Endothelial cell of umbilical vein (primary cell): ENCODE measurements around the gene FLACC1. TPM values are rescaled to one million over a fixed set of nuclear protein-coding genes. Genes with fewer than 3 reads are reported as not detected.

ENCODE experiments used
- BruUV-seq: library from RNA; stranded (reverse); fragments of 400-500 nt; replicated peaks from 2 replicates; lab custom pipeline; 2021; lab: Mats Ljungman, UMichigan
- CTCF ChIA-PET: fragments of 300-600, 350-600 bp; sonication (Branson Sonifier 250); formaldehyde crosslinking; loops from one replicate; lab custom pipeline; 2021; ENCODE audit warnings: antibody characterized with exemption, inconsistent platforms; lab: Charles Lee
- POLR2A ChIA-PET: fragments of 300-600, 350-600 bp; sonication (Branson Sonifier 250); formaldehyde crosslinking; loops from one replicate; lab custom pipeline; 2021; ENCODE audit warnings: antibody characterized with exemption, inconsistent platforms; lab: Charles Lee
- DNase-seq: peaks from one replicate; pipeline ENCODE4 v3.0.0-alpha.2; 2011; ENCODE audit warnings: low read depth, low spot score
- FAIRE-seq: peaks from 2 replicates; lab custom pipeline; 2011; peaks lifted over from hg19 to GRCh38; lab: Jason Lieb, UNC
- H2AFZ ChIP-seq: 2 replicates; pipeline ENCODE4 v1.6.0; 2012; ENCODE audit warnings: low read depth, low read length, control low read depth, inconsistent platforms
- H3K27ac ChIP-seq: 2 replicates; pipeline ENCODE4 v1.5.1; 2011; ENCODE audit warnings: low read depth, mild to moderate bottlenecking, control low read depth, low read length, moderate library complexity; ENCODE audit not compliant: insufficient read depth
- H3K27me3 ChIP-seq, 2 experiments: 2 replicates each; pipeline versions ENCODE4 v1.6.0 to v1.6.1; 2011; ENCODE audit warnings: low read length in 2 of 2, mixed read lengths in 1 of 2; ENCODE audit not compliant: control insufficient read depth in 2 of 2, insufficient read depth in 2 of 2
- H3K36me3 ChIP-seq, 2 experiments: 2 replicates in 1 of 2; 3 replicates in 1 of 2; pipeline ENCODE4 v1.5.1; 2011; ENCODE audit warnings: low read length in 2 of 2, mild to moderate bottlenecking in 1 of 2, moderate library complexity in 1 of 2; ENCODE audit not compliant: control insufficient read depth in 2 of 2, insufficient read depth in 2 of 2; ENCODE audit errors: extremely low read depth in 1 of 2
- H3K4me1 ChIP-seq: 3 replicates; pipeline ENCODE4 v1.5.1; 2011; ENCODE audit warnings: mild to moderate bottlenecking, low read length; ENCODE audit not compliant: control insufficient read depth, insufficient read depth; ENCODE audit errors: extremely low read depth
- H3K4me2 ChIP-seq: 2 replicates; pipeline ENCODE4 v1.6.1; 2011; ENCODE audit warnings: low read length, control low read depth, mixed read lengths; ENCODE audit not compliant: insufficient read depth
- H3K4me3 ChIP-seq, 3 experiments: fragments of 200-600 bp in 1 of 3; sonication (generic), shearing (Covaris generic) in 1 of 3; replicated peaks in 1 of 3; 2 replicates each; pipeline ENCODE4 v1.5.1; 2011 to 2016; ENCODE audit warnings: control low read depth in 3 of 3, low read length in 3 of 3, mild to moderate bottlenecking in 2 of 3, inconsistent platforms in 1 of 3, low read depth in 1 of 3, moderate library complexity in 1 of 3; ENCODE audit not compliant: insufficient read depth in 1 of 3
- H3K79me2 ChIP-seq: 2 replicates; pipeline ENCODE4 v1.6.0; 2012; ENCODE audit warnings: low read length, inconsistent platforms; ENCODE audit not compliant: control insufficient read depth, insufficient read depth
- H3K9ac ChIP-seq: replicated peaks from 2 replicates; pipeline ENCODE3; 2011; ENCODE audit warnings: low read length, control low read depth; ENCODE audit not compliant: insufficient read depth; ENCODE audit errors: extremely low read depth
- H3K9me1 ChIP-seq: replicated peaks from 3 replicates; pipeline ENCODE4 v1.6.0; 2011; ENCODE audit warnings: mild to moderate bottlenecking, low read length; ENCODE audit not compliant: control insufficient read depth, insufficient read depth; ENCODE audit errors: extremely low read depth
- H3K9me3 ChIP-seq: replicated peaks from 2 replicates; pipeline ENCODE4 v1.5.1; 2012; ENCODE audit warnings: low read length, inconsistent platforms; ENCODE audit not compliant: control insufficient read depth, insufficient read depth
- H4K20me1 ChIP-seq: replicated peaks from 2 replicates; pipeline ENCODE3; 2011; ENCODE audit warnings: mild to moderate bottlenecking, low read length; ENCODE audit not compliant: control insufficient read depth, insufficient read depth; ENCODE audit errors: extremely low read depth
- EZH2 ChIP-seq: IDR thresholded peaks from 2 replicates; pipeline ENCODE4 v1.6.1; 2012; ENCODE audit warnings: borderline replicate concordance, low read depth, mild to moderate bottlenecking, moderate library complexity, low read length, inconsistent platforms; ENCODE audit not compliant: severe bottlenecking
- FOS ChIP-seq: IDR thresholded peaks from 2 replicates; pipeline ENCODE4 v1.6.1; 2011; ENCODE audit warnings: mild to moderate bottlenecking, low read length, moderate library complexity, borderline replicate concordance; ENCODE audit not compliant: insufficient read depth
- GATA2 ChIP-seq: IDR thresholded peaks from 2 replicates; pipeline ENCODE4 v1.7.0; 2011; ENCODE audit warnings: low read depth, mild to moderate bottlenecking, moderate library complexity, mixed read lengths, low read length; ENCODE audit not compliant: insufficient read length, insufficient read depth
- JUN ChIP-seq: IDR thresholded peaks from 2 replicates; pipeline ENCODE4 v1.6.1; 2011; ENCODE audit warnings: borderline replicate concordance, low read depth; ENCODE audit not compliant: insufficient read length, insufficient read depth
- MYC ChIP-seq: IDR thresholded peaks from one replicate; pipeline ENCODE4 v1.6.1; 2011; ENCODE audit warnings: mild to moderate bottlenecking, low read depth, low read length
- POLR2A ChIP-seq: IDR thresholded peaks from 2 replicates; pipeline ENCODE4 v1.6.1; 2012; ENCODE audit warnings: low read depth, mild to moderate bottlenecking, control low read depth, low read length
- POLR2AphosphoS5 ChIP-seq: IDR thresholded peaks from 2 replicates; pipeline ENCODE4 v1.6.1; 2012; ENCODE audit warnings: low read depth, mild to moderate bottlenecking, control low read depth, low read length, moderate library complexity; ENCODE audit not compliant: insufficient read depth
- dilution Hi-C: fragments of 300-500 bp; cut with MboI; formaldehyde crosslinking; loops from one replicate; pipeline ENCODE4 v1.15.0; 2019; ENCODE audit warnings: low sequenced_read_pairs; ENCODE audit not compliant: extremely low pct_ligation_motif_present
- intact Hi-C: fragments of 100-400 bp; cut with micrococcal nuclease; formaldehyde crosslinking; loops from one replicate; pipeline ENCODE4 v1.10.0; 2022
- polyA plus RNA-seq, 4 experiments: library from polyadenylated mRNA; depleted of rRNA in 3 of 4; stranded (reverse) in 3 of 4; unstranded in 1 of 4; fragments of >200 nt; gene quantifications; 2 replicates each; pipeline versions ENCODE4 v1.2.1 to v1.2.3, GENCODE V29; 2011 to 2012; ENCODE audit warnings: missing spikeins in 1 of 4
- total RNA-seq: library from RNA; stranded (reverse); gene quantifications from 2 replicates; pipeline ENCODE4 v1.2.3, GENCODE V29; 2021
- TF ChIP-seq, protein P1 (sequence below), 2 donors: IDR thresholded peaks; 1 replicate in 1 of 2; 2 replicates in 1 of 2; pipeline ENCODE4 v1.5.1; 2011; ENCODE audit warnings: low read length in 2 of 2, mild to moderate bottlenecking in 2 of 2, moderate library complexity in 2 of 2, control low read depth in 1 of 2, inconsistent platforms in 1 of 2, low read depth in 1 of 2; ENCODE audit not compliant: insufficient read depth in 1 of 2; ENCODE audit errors: extremely low read depth in 1 of 2
- TF ChIP-seq, protein P2 (sequence below): IDR thresholded peaks from 2 replicates; pipeline ENCODE4 v1.6.1; 2011; ENCODE audit not compliant: insufficient read depth, insufficient read length

The FLACC1 gene
- total and polyA plus RNA-seq, 2 donors (not counting 3 experiments of a cell fraction or from before 2014, with no cell fraction given): 0.11 to 1.4 TPM

DNA sequence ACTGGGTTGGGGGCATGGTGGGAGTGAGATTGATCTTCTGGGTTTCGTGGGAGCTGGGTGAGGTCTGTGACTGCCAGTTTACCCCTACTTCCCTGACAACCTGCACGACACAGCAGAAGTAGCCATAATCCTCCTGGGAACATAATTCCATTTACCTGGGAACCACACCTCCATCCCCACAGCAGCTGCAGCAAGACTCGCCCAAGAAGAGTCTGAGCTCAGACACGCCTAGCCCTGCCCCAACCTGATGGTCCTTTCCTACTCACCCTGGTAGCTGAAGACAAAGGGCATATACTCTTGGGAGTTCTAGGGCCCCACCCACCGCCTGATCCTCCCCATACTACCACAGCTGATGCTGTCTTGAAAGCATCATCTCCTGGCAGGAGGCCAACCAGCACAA lies 43.8 kb downstream of the FLACC1 start:
- Histone ChIP-seq H3K9me3 (no peaks in the 10 kb centered on the region), H3K27me3 (no peaks in the 10 kb centered on the region), H3K36me3 (no peaks in the 10 kb centered on the region), H3K4me3 (no peak overlapping the region), H3K79me2 (no peaks in the 10 kb centered on the region), H3K9me1 (no peaks in the 10 kb centered on the region), H3K4me2 (no peak overlapping the region), H4K20me1 (no peaks in the 10 kb centered on the region), H3K4me1 (no peaks in the 10 kb centered on the region), H3K27ac (no peak overlapping the region), H2AFZ (no peak overlapping the region), H3K9ac (no peak overlapping the region)
- FAIRE-seq: no peak
- TF ChIP-seq, protein P1, sequence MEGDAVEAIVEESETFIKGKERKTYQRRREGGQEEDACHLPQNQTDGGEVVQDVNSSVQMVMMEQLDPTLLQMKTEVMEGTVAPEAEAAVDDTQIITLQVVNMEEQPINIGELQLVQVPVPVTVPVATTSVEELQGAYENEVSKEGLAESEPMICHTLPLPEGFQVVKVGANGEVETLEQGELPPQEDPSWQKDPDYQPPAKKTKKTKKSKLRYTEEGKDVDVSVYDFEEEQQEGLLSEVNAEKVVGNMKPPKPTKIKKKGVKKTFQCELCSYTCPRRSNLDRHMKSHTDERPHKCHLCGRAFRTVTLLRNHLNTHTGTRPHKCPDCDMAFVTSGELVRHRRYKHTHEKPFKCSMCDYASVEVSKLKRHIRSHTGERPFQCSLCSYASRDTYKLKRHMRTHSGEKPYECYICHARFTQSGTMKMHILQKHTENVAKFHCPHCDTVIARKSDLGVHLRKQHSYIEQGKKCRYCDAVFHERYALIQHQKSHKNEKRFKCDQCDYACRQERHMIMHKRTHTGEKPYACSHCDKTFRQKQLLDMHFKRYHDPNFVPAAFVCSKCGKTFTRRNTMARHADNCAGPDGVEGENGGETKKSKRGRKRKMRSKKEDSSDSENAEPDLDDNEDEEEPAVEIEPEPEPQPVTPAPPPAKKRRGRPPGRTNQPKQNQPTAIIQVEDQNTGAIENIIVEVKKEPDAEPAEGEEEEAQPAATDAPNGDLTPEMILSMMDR (IDR thresholded peaks at IDR 0.05; ENCODE audit: extremely low read depth in 1 of 2, insufficient read depth in 1 of 2, low read depth in 1 of 2, low read length in 2 of 2): no peak
- intact Hi-C loops: no loop called here
- CTCF ChIA-PET: interaction anchor here (1.1 to 1.5 kb wide), 2 partner anchors 10 to 12 kb away, joined by 3 to 4 read pairs; no protein-coding TSS in a partner anchor
- DNase-seq: no peak
- dilution Hi-C loops: no loop called here
- POLR2A ChIA-PET: no interaction called here
- BruUV-seq: no TSS peak

- no peaks in the 10 kb centered on the region for H3K9me1 ChIP-seq
- no peaks in the 10 kb centered on the region for H3K79me2 ChIP-seq
- no peaks in the 10 kb centered on the region for H3K27me3 ChIP-seq
- H3K4me1 ChIP-seq: no peaks in the 10 kb centered on the region
- ChIA-PET POLR2A (no interaction called here), CTCF (interaction anchor here (1.3 kb wide), 1 partner anchor 9 kb away, joined by 4 read pairs; no protein-coding TSS in a partner anchor)
- FAIRE-seq: no peak
- intact Hi-C loops (no loop called here), dilution Hi-C loops (no loop called here)
- H3K4me3 ChIP-seq: no peak overlapping the region
- H3K36me3 ChIP-seq: no peaks in the 10 kb centered on the region
- DNase-seq: no peak
- no peak overlapping the region for H2AFZ ChIP-seq
- no peak for TF ChIP-seq JUN
- TF ChIP-seq, protein P2, sequence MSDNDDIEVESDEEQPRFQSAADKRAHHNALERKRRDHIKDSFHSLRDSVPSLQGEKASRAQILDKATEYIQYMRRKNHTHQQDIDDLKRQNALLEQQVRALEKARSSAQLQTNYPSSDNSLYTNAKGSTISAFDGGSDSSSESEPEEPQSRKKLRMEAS: no peak
- TF ChIP-seq FOS: no peak
- TF ChIP-seq, protein P1 (IDR thresholded peaks at IDR 0.05; ENCODE audit: extremely low read depth in 1 of 2, insufficient read depth in 1 of 2, low read depth in 1 of 2, low read length in 2 of 2): no peak
- no peak for TF ChIP-seq POLR2AphosphoS5
- TF ChIP-seq POLR2A: no peak
- TF ChIP-seq GATA2: no peak
- no peak for TF ChIP-seq EZH2
- TF ChIP-seq MYC: no peak
- no peak overlapping the region for H3K9ac ChIP-seq
- no peaks in the 10 kb centered on the region for H3K9me3 ChIP-seq
- H3K27ac ChIP-seq: no peak overlapping the region
- BruUV-seq: no TSS peak
- H3K4me2 ChIP-seq: no peak overlapping the region
- no peaks in the 10 kb centered on the region for H4K20me1 ChIP-seq
Observed at GRCh38 chr2:201308914-201309313, 48.2 kb downstream of the FLACC1 start.
